Omental fat pad (tissue), 4 donors: ENCODE measurements around the gene NSMCE4A. TPM values are rescaled to one million over a fixed set of nuclear protein-coding genes. Genes with fewer than 3 reads are reported as not detected.

ENCODE experiments used
- ATAC-seq: fragments of 150-250 bp; one replicate; pipeline ENCODE4 v1.9.1; 2016; ENCODE audit warnings: mild to moderate bottlenecking, moderate library complexity; ENCODE audit not compliant: low FRiP score
- DNase-seq: peaks from one replicate; pipeline ENCODE4 v3.0.0-alpha.2; 2019; ENCODE audit warnings: low spot score
- CTCF ChIP-seq, 3 donors: fragments of 450-650 bp; IDR thresholded peaks; one replicate each; pipeline ENCODE4 v1.5.1; 2016 to 2017; ENCODE audit warnings: antibody characterized with exemption in 3 of 3, mild to moderate bottlenecking in 3 of 3, moderate library complexity in 2 of 3
- total RNA-seq, 4 donors: library from RNA; depleted of rRNA; stranded (reverse); fragments of >200 nt; gene quantifications; one replicate each; pipeline ENCODE4 v1.1.0, GENCODE V29; 2016

The NSMCE4A gene
- total RNA-seq, 4 donors from 2014 or later: 36.0 to 99.1 (median 58.9) TPM

- no peak for TF ChIP-seq CTCF (IDR thresholded peaks at IDR 0.05)
- no peak for DNase-seq
- no peak for ATAC-seq
Measured at GRCh38 chr10:121988361-121989324, 13.6 kb upstream of the NSMCE4A start, which contains the start of gene TACC2. TSS of gene TACC2 (plus strand) at chr10:121989163. CDS start at chr10:122021982, 32,819 bp downstream.

- DNase-seq (no peak), ATAC-seq (no peak)
- no peak for TF ChIP-seq CTCF (IDR thresholded peaks at IDR 0.05)
Measured at GRCh38 chr10:121984463-121984862, 9.4 kb upstream of the NSMCE4A start.

GRCh38 chr10:121983852-121984251 is 8.8 kb upstream of the NSMCE4A start:
- no peak for TF ChIP-seq CTCF (IDR thresholded peaks at IDR 0.05)
- ATAC-seq: no peak
- no peak for DNase-seq

- no peak for TF ChIP-seq CTCF (IDR thresholded peaks at IDR 0.05)
- ATAC-seq: no peak
- DNase-seq: no peak
Measured at GRCh38 chr10:121981346-121981745, 6.3 kb upstream of the NSMCE4A start.

GRCh38 chr10:121978511-121978910 is 3.5 kb upstream of the NSMCE4A start:
- DNase-seq: no peak
- no peak for TF ChIP-seq CTCF (IDR thresholded peaks at IDR 0.05)
- ATAC-seq: no peak

GRCh38 chr10:121976607-121977006 is 1.6 kb upstream of the NSMCE4A start:
- no peak for DNase-seq
- ATAC-seq: no peak
- no peak for TF ChIP-seq CTCF (IDR thresholded peaks at IDR 0.05)
